Midbrain (tissue), 1 donor: Measurements from ENCODE around the gene PRSS8.

ENCODE experiments used
- DNase-seq: peaks from one replicate; lab custom pipeline; 2025; lab: John Stamatoyannopoulos, UW

The PRSS8 gene

DNA sequence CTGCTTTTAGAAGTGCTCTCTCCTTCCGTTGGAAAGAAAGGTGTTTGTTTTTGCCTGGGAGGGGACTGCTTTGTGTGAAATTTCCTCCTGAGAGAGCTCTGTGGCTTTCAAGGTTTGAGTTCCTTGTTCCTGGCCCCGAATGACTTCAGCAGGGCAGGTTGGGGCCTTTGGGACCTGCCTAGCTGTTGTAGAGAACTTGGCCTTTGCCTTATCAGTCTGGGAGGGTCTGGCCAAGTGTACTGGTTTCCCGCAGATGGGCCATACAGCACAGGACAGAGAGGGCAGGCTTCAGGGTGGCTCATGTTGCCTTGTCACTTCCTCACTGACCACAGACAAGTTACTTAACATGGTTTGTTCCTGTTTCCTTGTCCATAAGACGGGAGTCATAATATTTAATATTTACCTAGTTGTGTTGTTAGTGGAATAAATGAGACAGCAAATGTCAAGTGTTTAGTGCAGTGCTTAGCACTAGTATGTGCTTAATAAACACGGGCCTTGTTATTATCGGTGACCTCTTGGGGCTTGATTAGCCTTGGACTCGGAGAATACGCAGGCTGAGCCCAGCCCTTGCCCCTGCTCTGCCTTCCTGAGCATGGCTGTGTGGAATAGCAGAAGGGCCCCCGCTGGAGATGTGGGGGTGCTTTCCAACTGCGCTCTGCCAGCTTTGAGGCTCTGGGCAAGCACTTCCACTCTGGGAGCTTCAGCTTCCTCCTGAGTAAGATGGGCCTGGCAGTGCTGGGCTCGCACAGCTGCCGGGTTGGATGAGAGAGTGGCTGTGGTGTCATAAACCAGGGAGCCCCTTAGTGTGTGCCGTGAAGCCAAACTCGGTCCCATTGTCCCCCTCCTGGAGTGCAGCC, 6.6 kb downstream of the PRSS8 start:
- DNase-seq, result peak; percentile 2

DNA sequence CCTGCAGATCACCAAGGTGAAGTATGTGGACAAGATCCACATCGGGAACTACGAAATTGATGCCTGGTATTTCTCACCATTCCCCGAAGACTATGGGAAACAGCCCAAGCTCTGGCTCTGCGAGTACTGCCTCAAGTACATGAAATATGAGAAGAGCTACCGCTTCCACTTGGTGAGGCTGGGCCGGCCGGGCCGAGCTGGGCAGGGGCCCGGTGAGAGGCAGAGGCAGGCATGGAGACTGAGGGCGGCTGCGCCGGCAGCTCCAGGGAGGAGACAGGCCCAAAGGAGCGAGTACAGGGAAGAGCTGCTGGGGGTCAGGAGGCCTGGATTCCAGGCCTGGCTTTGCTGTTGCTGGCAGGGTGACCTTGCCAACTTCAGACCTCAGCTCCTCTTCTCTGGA, 8.3 kb downstream of the PRSS8 start:
- DNase-seq, result no peak

DNA sequence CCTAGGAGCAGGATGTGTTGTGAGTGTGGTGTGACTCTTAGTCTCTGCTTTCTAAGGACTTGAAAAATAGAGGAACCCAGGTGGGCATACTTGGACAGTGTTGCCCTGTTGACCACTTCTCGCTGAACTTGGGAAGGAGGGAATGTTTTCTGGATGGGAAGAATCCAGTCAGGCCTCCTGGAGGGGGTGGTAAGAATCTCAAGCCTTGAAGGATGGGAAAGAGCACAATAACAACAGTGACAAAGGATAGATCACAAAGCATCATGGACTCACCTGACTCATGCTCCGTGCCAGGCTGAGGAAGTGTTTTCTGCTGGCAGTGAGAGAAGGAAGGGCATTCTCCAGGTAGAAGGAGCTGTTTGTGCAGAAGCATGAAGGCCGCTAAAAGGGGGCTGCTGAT, 9.7 kb downstream of the PRSS8 start:
- no peak for DNase-seq

DNA sequence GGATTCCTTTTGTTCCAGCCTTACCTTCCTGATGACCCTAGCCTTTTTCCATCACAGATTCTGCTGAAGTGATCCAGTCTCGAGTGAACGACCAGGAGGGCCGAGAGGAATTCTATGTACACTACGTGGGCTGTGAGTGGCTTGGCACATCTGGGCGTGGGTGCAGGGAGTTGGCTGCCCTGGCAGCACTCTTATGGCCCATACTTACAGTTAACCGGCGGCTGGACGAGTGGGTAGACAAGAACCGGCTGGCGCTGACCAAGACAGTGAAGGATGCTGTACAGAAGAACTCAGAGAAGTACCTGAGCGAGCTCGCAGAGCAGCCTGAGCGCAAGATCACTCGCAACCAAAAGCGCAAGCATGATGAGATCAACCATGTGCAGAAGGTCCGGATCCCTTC, 15.4 kb downstream of the PRSS8 start:
- DNase-seq, result no peak

DNA sequence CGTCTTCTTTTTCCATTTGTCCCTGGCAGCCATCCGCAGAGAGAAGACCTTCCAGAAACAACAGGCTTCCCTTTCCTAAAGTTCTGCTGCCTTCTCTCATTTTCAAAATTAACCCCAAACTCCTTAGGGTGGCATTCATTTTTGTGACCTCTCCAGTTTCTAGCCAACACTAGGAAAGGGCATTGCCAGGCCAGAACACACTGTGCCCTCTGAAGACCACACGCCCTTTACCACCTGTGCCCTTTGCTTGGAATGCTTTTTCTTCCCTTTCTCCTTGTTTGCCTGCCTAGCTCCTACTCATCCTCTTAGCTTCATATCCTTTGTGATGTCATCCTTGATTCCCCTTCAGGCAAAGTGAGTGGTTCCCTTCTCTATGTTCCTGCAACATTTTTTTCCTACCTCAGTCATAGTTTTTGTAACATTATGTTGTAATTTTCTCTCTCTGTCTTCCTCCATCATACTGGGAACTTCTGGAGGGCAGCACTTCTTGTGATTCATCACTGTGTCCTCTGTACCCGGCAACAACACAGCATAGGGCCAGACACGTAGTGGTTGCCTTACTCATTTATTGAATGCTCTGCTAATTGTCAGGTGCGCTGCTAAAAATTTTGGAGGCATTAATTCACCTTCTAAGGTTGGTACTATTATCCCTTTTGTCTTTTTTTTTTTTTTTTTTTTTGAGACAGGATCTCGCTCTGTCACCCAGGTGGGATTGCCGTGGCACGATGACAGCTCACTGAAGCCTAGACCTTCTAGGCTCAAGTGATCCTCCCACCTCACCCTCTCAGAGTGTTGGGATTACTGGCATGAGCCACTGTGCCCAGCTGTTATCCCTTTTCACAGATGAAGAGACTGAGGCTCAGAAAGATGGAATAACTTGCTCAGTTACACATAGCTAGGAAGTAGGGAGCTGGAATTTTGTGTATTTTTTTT, 17.0 kb downstream of the PRSS8 start:
- no peak for DNase-seq

DNA sequence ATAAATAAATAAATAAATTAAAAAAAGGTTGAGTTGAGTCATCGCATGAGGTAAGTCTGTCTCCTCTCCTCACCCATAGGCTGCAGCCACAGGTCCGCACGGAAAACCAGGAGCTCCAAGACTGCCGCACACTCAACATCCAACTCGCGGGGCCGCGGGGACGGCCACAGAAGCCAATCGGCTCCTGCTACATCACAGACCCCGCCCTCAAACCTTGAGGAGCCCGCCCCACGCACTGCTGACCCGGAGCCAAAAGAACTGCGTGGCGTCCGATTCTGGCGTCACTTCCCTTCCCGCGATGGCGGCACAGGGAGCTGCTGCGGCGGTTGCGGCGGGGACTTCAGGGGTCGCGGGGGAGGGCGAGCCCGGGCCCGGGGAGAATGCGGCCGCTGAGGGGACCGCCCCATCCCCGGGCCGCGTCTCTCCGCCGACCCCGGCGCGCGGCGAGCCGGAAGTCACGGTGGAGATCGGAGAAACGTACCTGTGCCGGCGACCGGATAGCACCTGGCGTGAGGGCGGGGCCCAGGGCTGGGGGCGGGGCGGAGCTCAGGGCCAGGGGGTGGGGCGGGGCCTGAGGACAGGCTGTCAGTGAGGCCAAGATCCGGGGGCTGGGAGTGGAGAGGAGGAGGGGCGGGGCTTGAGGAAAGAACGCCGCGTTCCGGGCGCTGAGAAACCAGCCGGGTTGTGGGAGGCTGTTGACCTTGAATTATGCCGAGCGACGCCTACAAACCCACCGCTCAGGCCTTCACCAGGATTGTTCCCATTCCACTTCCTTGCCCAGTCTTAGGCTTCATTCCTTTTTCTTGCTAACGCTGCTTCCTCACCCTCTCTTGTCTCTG, 17.9 kb downstream of the PRSS8 start, which contains the start of gene KAT8:
Gene KAT8 (plus strand): TSS at position 281 of the 839 bp plus-strand sequence. CDS start 18 bp downstream, at position 299.
- peak; percentile 99 for DNase-seq

DNA sequence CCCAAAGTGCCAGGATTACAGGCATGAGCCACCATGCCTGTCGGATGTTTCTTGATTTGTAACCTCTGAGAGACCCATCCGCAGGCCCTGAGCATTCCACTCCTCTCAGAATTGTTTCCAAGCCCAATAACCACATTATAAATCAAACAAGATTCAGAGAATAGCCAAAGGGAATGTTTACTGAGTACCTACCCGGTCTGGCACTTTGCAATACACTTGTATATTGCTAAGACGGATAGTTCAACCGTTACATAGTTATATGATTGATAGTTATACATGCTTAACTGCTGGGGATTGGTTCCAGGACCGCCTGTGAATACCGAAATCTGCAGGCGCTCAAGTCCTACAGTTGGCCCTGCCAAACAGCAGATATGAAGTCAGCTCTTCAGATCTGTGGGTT, 21.1 kb downstream of the PRSS8 start:
- no peak for DNase-seq

DNA sequence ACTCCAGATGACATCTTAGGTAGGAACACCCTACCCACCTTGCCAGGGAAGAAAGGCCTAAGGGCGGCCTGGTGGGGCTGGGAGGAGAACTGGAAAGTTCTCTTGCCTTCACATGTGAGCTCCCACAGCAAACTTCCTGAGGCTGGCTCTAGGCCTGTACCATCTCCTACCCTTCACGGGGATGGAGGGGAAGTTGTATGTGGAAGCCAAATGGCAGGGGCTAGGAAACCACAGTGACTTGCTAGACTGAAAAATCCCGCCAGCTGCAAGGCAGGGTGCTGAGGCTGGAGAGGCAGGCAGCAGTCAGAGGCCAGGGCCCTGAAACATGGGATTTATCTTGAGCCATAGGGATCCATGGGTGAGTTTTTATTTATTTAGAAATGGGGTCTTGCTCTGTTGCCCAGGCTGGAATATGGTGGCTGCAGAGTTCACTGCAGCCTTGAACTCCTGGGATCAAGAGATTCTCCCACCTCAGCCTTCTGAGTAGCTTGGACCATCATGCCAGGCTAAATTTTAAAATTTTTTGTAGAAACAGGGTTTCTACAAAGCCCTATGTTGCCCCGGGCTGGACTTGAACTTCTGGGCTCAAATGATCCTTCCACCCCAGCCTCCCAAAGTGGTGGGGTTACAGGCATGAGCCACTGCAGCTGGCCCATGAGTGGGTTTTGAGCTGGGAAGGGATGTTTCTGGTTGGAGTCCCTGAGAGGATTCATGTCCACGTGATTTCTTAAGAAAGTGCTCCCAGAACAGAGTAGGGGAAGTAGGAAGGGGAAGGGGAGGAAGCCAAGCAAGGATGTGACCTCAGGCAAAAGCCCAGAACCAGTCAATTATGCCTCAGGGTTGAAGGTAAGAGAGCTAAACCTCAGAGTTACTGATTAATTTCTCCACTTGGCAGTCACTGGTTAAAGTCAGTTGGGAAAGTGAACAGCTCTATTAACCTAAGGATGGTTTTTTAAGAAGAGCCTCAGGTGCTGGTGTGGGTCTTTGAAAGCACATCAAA, 22.1 kb downstream of the PRSS8 start:
- DNase-seq, result peak; percentile 1

DNA sequence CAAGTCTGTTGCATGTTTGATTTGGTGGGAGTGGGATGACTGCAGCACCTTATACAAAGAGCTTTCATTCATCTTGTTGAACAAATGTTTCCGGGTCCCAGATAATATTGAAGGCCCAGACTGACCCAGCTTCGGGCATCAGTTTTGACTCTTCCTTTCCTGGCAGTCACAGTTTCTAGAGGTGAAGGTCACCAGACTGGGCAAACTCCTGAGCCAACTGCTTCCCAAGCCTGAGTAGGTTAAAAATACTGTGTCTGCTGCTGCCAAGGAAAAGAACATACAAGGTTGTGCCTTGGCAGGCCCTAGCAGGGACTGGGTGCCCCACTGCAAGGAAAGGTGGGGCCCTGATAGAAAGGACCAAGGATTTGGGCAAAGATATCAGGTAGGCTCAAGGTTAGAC, 22.8 kb downstream of the PRSS8 start:
- DNase-seq, result no peak

DNA sequence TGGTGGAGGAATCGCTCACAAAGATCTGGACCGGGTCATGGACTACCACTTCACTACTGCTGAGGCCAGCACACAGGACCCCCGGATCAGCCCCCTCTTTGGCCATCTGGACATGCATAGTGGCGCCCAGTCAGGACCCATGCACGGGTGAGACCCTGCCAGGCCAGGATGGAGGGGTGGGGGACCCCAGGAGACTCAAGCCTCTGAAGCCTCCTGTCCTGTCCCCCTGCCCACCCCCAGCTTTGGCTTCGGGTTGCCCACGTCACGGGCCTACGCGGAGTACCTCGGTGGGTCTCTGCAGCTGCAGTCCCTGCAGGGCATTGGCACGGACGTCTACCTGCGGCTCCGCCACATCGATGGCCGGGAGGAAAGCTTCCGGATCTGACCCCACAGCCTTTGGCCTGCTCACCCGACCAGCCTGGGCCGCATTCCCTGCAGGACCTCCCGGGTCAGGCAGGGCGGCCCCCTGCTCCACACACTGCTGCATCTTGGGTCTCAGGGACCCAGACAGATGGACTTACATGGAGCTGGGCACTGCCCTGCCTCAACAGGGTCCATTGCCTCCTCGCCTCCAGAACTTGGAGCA, 23.6 kb downstream of the PRSS8 start:
- no peak for DNase-seq

DNA sequence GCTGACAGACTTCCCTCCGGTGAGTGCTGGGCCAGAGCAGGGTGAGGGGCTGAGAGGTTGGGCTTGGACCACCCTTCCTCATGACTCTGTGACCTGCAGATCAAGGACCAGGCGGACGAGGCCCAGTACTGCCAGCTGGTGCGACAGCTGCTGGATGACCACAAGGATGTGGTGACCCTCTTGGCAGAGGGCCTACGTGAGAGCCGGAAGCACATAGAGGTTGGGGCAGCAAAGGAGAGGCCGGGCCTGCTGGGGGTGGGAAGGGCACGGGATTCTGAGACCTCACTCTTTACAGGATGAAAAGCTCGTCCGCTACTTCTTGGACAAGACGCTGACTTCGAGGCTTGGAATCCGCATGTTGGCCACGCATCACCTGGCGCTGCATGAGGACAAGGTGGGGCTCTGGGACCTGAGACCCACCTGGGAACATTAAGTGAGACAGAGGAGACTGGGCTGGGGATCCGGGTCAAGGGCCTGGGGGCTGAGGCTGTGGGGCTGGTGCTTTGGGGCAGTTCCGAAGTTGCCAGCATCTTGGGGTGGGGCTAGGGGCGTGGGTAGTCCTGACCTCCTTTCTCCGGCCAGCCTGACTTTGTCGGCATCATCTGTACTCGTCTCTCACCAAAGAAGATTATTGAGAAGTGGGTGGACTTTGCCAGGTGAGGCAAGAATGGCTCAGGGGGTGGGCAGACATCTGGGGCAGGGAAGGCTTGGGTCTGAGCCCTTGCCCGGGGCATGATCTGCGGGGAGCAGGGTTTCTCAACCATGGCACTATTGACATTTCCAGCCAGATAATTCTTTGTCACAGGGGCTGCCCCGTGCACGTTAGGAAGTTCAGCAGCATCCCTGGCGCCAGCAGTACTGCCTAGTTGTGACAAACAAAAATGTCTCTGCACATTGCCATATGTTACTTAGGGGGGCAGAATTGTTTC, 25.2 kb downstream of the PRSS8 start:
- no peak for DNase-seq

DNA sequence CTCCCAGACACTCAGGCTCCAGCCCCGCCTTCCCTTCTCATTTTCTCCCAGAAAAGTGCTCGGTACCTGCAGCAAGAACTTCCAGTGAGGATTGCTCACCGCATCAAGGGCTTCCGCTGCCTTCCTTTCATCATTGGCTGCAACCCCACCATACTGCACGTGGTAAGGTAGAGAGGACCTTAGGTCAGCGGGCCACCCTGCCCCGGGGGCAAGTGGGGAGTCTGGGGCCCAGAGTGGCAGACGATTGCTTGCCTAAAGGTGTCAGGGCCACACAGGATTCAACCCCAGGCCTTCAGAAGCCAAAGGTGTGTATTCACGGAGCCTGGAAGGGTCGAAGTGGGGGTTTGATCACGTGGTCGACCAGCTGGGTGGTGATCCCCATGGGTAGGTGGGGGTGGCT, 25.9 kb downstream of the PRSS8 start:
- no peak for DNase-seq

DNA sequence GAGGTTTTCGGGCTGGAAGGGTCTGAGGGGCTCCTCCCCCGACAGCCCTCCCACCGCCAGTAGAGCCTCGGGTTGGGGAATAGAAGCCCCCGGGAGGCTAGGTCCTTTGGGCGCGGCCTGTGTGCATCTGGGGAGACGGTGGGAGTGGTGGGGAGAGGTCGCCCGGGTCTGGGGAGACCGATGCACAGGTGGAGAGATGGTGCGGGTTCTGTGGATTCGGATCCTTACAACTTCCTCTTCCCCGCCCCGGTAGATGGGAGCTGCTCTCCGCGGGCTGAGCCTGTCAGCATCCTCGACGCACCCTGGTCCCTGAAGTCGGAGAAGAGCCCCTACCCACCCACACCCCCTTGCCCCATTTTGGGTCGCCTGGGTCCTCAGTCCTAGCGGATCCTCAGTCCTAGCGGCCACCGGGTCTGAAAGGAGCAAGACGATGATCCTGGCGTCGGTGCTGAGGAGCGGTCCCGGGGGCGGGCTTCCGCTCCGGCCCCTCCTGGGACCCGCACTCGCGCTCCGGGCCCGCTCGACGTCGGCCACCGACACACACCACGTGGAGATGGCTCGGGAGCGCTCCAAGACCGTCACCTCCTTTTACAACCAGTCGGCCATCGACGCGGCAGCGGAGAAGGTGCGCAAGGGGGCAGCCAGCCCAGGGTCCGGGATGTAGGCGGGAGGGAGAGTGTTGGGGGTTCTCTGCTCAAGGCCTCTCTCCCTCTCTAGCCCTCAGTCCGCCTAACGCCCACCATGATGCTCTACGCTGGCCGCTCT, 26.6 kb downstream of the PRSS8 start:
- DNase-seq, result no peak

DNA sequence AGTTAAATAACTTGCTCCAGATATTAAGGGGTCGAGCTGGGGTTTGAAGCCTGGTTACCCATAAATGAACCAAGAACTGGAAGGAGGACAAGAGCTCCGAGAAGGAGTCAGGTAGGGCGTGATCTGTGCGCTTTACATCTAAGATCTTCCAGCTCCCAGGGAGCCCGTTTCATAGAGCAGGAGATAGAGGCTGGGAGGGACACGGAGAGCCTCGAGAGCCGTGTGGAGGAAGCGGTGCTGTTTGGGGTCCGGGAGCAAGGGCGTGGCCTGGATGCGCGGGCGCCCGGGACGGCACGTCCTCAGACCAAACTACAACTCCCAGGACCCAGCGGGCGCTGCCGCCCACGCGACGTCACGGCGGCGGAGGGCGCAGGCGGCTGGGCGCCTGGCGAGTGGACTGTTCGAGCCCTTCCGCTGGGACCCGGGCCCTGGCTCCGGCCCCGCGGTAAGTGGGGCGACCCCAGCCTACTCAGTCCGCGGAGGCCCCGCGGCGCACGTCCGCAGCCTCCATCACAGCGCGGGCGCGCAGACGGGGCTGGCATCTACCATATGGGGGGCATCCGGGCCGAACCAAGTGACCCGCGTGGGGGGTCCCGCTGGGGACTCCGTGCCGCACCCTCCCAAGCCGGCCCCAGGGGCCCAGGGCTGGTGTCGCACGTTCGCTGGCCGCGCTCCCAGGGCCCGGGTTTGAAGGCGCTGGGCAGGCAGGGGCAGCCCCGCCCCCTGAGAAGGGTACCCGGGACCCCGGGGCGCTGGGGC, 27.3 kb downstream of the PRSS8 start, which contains the start of gene BCKDK:
Gene BCKDK (plus strand): TSS at position 352 of the 759 bp plus-strand sequence. CDS start 838 bp downstream, outside the sequence.
- peak; percentile 75 for DNase-seq

DNA sequence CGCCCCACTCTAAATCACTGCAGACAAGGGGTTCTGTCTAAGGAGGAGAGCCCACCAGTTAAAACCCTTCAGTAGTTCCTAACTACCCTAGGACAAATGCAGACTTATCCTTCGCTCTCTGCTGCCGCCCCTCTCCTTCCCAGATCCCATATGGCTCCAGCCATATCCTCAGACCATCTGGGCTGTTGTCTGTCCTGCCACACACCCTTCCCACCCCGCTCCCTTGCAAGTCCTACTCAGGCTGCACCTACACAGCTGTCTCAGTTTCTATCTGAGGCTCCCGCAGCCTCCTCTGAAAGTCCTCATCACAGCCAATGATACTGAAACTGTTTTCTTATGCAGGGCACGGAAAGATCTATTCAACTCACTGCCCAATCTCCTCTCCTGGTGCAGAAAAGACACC, 28.1 kb downstream of the PRSS8 start:
- no peak for DNase-seq

DNA sequence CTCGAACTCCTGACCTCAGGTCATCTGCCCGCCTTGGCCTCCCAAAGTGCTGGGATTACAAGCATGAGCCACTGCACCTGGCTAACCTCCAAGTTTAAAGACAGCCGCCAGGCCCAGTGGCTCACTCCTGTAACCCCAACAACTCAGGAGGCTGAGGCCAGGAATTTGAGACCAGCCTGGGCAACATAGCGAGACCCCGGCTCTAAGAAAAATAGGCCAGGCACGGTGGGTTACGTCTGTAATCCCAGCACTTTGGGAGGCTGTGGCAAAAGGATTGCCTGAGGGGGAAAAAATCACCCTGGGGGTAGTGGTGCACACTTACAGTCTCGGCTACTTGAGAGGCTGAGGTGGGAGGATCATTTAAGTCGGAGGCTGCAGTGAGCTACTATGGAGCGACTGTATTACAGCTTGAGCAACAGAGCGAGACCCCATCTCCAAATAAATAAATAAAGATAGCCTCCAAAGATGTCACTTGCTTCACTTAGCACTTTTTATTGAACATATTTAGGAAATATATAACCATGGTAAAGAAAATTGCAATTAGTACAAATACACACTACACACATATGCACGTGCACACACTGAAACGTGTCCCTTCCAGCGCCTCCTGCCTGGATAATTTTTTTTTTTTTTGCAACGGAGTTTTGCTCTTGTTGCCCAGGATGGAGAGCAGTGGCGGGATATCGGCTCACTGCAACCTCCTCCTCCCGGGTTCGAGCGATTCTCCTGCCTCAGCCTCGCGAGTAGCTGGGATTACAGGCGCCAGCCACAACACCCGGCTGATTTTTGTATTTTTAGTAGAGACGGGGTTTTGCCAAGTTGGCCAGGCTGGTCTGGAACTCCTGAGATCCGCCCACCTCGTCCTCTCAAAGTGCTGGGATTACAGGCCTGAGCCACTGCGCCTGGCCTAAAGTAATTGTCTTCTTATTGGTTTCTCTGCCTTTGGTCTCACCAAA, 28.7 kb downstream of the PRSS8 start:
- DNase-seq, result no peak
